ENCODE measurements around the gene SLC35A2. TPM values are rescaled to one million over a fixed set of nuclear protein-coding genes. Genes with fewer than 3 reads are reported as not detected.

SLC35A2 gene
- polyA plus RNA-seq, 3 donors: 11.0 to 22.1 (median 15.8) TPM

GRCh38 chrX:48934581-48935300 is 23.3 kb upstream of the SLC35A2 start:
- no peak overlapping the region for H3K27ac ChIP-seq (ENCODE audit: low read depth, low read length)
- WGBS, 3 donors: 71 to 82% (median 82%) methylated on average over 7 of the region's 7 CpGs

GRCh38 chrX:48933757-48934156 is 22.3 kb upstream of the SLC35A2 start:
- 75 to 92% (median 84%) methylated on average over 2 of the region's 2 CpGs for WGBS, 3 donors
- H3K27ac ChIP-seq (ENCODE audit: low read depth, low read length): no peak overlapping the region

- no peak overlapping the region for H3K27ac ChIP-seq (ENCODE audit: low read depth, low read length)
- 64 to 86% (median 76%) methylated on average over 2 of the region's 2 CpGs for WGBS, 3 donors
Measured at GRCh38 chrX:48927736-48928382, 16.4 kb upstream of the SLC35A2 start.

- no peak overlapping the region for H3K27ac ChIP-seq (ENCODE audit: low read depth, low read length)
- 59 to 91% (median 78%) methylated on average over 5 of the region's 5 CpGs for WGBS, 3 donors
Measured at GRCh38 chrX:48927123-48927522, 15.7 kb upstream of the SLC35A2 start.

GRCh38 chrX:48924270-48924669 is 12.8 kb upstream of the SLC35A2 start:
- WGBS, 3 donors: 79 to 94% (median 84%) methylated on average over 3 to 5 of the region's 5 CpGs

GRCh38 chrX:48923771-48924170 is 12.3 kb upstream of the SLC35A2 start:
- 82 to 96% (median 91%) methylated on average over 10 to 13 of the region's 13 CpGs for WGBS, 3 donors

More at GRCh38 chrX:48924270-48924669, 12.8 kb upstream of the SLC35A2 start:
- H3K27ac ChIP-seq (ENCODE audit: low read depth, low read length): no peak overlapping the region

GRCh38 chrX:48920718-48921104 is 9.3 kb upstream of the SLC35A2 start:
- WGBS, 3 donors: 66 to 84% (median 84%) methylated on average over 4 of the region's 4 CpGs
- no peak overlapping the region for H3K27ac ChIP-seq (ENCODE audit: low read depth, low read length)

More at GRCh38 chrX:48923771-48924170, 12.3 kb upstream of the SLC35A2 start:
- no peak overlapping the region for H3K27ac ChIP-seq (ENCODE audit: low read depth, low read length)

- H3K27ac ChIP-seq (ENCODE audit: low read depth, low read length): no peak overlapping the region
- WGBS, 3 donors: 40 to 59% (median 56%) methylated on average over 8 of the region's 8 CpGs
Measured at GRCh38 chrX:48919947-48920717, 8.7 kb upstream of the SLC35A2 start.

GRCh38 chrX:48919360-48919841 is 8.0 kb upstream of the SLC35A2 start:
- WGBS, 3 donors: 1 to 17% (median 1%) methylated on average over 15 of the region's 15 CpGs
- no peak overlapping the region for H3K27ac ChIP-seq (ENCODE audit: low read depth, low read length)

- no peak within 1 kb of the TSS for H3K27ac ChIP-seq (ENCODE audit: low read depth, low read length)
- WGBS, 3 donors: 0 to 31% (median 1%) methylated on average over 38 to 55 of the region's 55 CpGs
Measured at GRCh38 chrX:48918643-48919340, 7.3 kb upstream of the SLC35A2 start, which contains the start of gene PIM2. PIM2 (minus strand) TSS chrX:48919024; CDS start chrX:48918834, 190 bp downstream.

- H3K27ac ChIP-seq (ENCODE audit: low read depth, low read length): no peak overlapping the region
- 5 to 40% (median 10%) methylated on average over 18 to 23 of the region's 23 CpGs for WGBS, 3 donors
Measured at GRCh38 chrX:48918301-48918642, 6.8 kb upstream of the SLC35A2 start.

GRCh38 chrX:48917139-48918001 is 5.9 kb upstream of the SLC35A2 start:
- 19 to 41% (median 21%) methylated on average over 17 to 27 of the region's 27 CpGs for WGBS, 3 donors
- no peak overlapping the region for H3K27ac ChIP-seq (ENCODE audit: low read depth, low read length)

GRCh38 chrX:48914593-48915493 is 3.4 kb upstream of the SLC35A2 start:
- no peak overlapping the region for H3K27ac ChIP-seq (ENCODE audit: low read depth, low read length)

GRCh38 chrX:48913605-48914366 is 2.3 kb upstream of the SLC35A2 start:
- H3K27ac ChIP-seq (ENCODE audit: low read depth, low read length): no peak overlapping the region
- WGBS, 3 donors: 89 to 90% (median 90%) methylated on average over 4 to 5 of the region's 5 CpGs

More at GRCh38 chrX:48914593-48915493, 3.4 kb upstream of the SLC35A2 start:
- 86 to 93% (median 86%) methylated on average over 11 to 13 of the region's 13 CpGs for WGBS, 3 donors

GRCh38 chrX:48910926-48911411 is 477 bp downstream of the SLC35A2 start:
- WGBS, 3 donors: 1 to 24% (median 1%) methylated on average over 12 of the region's 12 CpGs
- no peak overlapping the region for H3K27ac ChIP-seq (ENCODE audit: low read depth, low read length)
